H1 (cell line): ENCODE results near the gene LMNTD2. TPM values are rescaled to one million over a fixed set of nuclear protein-coding genes. Genes with fewer than 3 reads are reported as not detected.

Experiments
- CTBP2 ChIP-seq: IDR thresholded peaks from 2 replicates; pipeline ENCODE4 v1.7.0; 2011; ENCODE audit warnings: borderline replicate concordance, mild to moderate bottlenecking, moderate library complexity, mixed read lengths, low read length; ENCODE audit not compliant: insufficient read depth, insufficient read length
- polyA plus RNA-seq, 7 experiments: library from polyadenylated mRNA; depleted of rRNA in 3 of 7; stranded (reverse) in 5 of 7; unstranded in 2 of 7; fragments of >200 nt in 5 of 7; fragments of 200-250 nt in 2 of 7; gene quantifications; 1 replicate in 5 of 7; 2 replicates in 1 of 7; 4 replicates in 1 of 7; pipeline versions ENCODE4 v1.2.1 to v1.2.3, GENCODE V29; 2011 to 2013; ENCODE audit warnings: missing spikeins in 2 of 7, mixed read lengths in 2 of 7
- total RNA-seq: library from RNA; stranded (reverse); fragmentation: NEBNext Ultra II Directional; extraction: Animal tissue kit (Norgen Biotek cat#: 25700); gene quantifications from 2 replicates; pipeline ENCODE4 v1.2.1, GENCODE V29; 2021

Gene LMNTD2
- total and polyA plus RNA-seq, 2 of the 8 experiments (the other 6 are each of a cell fraction or from before 2014, with no cell fraction given) = 1.6 to 3.1 TPM

DNA sequence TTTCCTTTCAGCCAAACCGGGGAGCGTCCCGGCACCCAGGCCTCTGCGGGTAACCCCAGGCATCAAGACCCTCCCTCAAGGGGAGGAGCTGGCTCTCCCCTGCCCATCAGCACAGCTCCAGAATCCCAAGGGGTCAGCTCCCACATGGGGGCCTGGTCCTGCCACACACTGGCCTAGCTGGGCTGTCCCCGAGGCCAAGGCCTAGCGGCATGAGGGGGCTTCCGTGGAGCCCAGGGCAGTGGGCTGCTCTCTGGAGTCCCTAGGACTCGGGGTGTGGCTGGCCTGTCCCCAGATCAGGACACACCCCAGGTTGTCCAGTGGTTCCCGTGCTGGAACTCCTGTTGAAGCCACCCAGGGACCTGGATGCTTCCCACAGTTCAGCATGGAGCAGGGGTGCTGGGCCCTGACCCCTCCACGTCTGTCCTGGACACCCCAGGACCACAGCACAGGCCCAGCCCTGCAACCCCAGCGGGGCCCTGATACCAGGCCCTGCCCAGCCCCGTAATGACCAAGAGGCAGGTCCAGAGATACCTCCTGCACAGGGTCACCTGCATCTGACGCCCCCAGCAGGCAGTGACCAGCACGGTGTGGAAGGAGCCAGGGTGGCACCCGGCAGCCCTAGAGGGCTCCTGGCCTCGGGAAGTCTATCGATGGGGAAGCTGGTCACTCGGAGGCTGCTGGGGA, 30.7 kb downstream of the LMNTD2 start (continued):
- TF ChIP-seq CTBP2 = no peak
